ENCODE measurements around the gene C20orf173. TPM values are rescaled to one million over a fixed set of nuclear protein-coding genes. Genes with fewer than 3 reads are reported as not detected.

The C20orf173 gene
- total RNA-seq, 1 donor from 2014 or later = not detected

Other genes with a start within 250 kb of the C20orf173 start
- 79.4 and 88.0 TPM in 2 replicates for gene EIF6, start 244.9 kb downstream of the C20orf173 start, total RNA-seq
- not detected in 2 replicates for gene FAM83C, start 237.2 kb downstream of the C20orf173 start, total RNA-seq
- gene UQCC1, start 117.7 kb downstream of the C20orf173 start, total RNA-seq = 54.8 and 75.1 TPM in 2 replicates
- 2.9 and 4.0 TPM in 2 replicates for gene GDF5, start 91.4 kb downstream of the C20orf173 start, total RNA-seq
- gene CEP250, start 74.1 kb downstream of the C20orf173 start, total RNA-seq = 28.9 and 37.6 TPM in 2 replicates
- 169 and 210 TPM in 2 replicates for gene ERGIC3, start 12.4 kb upstream of the C20orf173 start, total RNA-seq
- 1.2 and 5.5 TPM in 2 replicates for gene SPAG4, start 86.2 kb upstream of the C20orf173 start, total RNA-seq
- gene CPNE1, start 135.2 kb upstream of the C20orf173 start, total RNA-seq = 109 and 117 TPM in 2 replicates
- 32.7 and 33.3 TPM in 2 replicates for gene RBM12, start 135.2 kb upstream of the C20orf173 start, total RNA-seq
- 34.3 and 37.1 TPM in 2 replicates for gene NFS1, start 169.7 kb upstream of the C20orf173 start, total RNA-seq
- 227 and 282 TPM in 2 replicates for gene ROMO1, start 169.8 kb upstream of the C20orf173 start, total RNA-seq
- gene RBM39, start 212.6 kb upstream of the C20orf173 start, total RNA-seq = 218 and 242 TPM in 2 replicates
- gene PHF20, start 242.4 kb upstream of the C20orf173 start, total RNA-seq = 27.1 and 28.5 TPM in 2 replicates